Muscle of arm (tissue), 12 donors: Measurements from ENCODE around the gene GRIK4. TPM values are rescaled to one million over a fixed set of nuclear protein-coding genes. Genes with fewer than 3 reads are reported as not detected.

Source experiments
- DNase-seq: peaks from one replicate; pipeline ENCODE4 v3.0.0-alpha.2; 2013
- polyA plus RNA-seq, 12 donors: library from polyadenylated mRNA; unstranded; fragments of 120-200 nt; gene quantifications; one replicate each; pipeline ENCODE4 v1.2.1, GENCODE V29; 2013; ENCODE audit not compliant: insufficient read length in 12 of 12

The GRIK4 gene
- polyA plus RNA-seq, 12 donors: 0.21 to 2.0 (median 0.42) TPM; not detected in 2

- DNase-seq: peak; percentile 49
These were observed 36.5 kb downstream of the GRIK4 start for GRCh38 chr11:120547811-120548681.

- no peak for DNase-seq
These were observed 37.2 kb downstream of the GRIK4 start for GRCh38 chr11:120548682-120549209.

- no peak for DNase-seq
These were observed 37.8 kb downstream of the GRIK4 start for GRCh38 chr11:120549346-120549745.

- no peak for DNase-seq
These were observed 38.5 kb downstream of the GRIK4 start for GRCh38 chr11:120550007-120550406.

- DNase-seq: no peak
These were observed 39.6 kb downstream of the GRIK4 start for GRCh38 chr11:120551191-120551590.

- no peak for DNase-seq
These were observed 43.4 kb downstream of the GRIK4 start for GRCh38 chr11:120554766-120555432.

GRCh38 chr11:120555433-120555773 is 43.9 kb downstream of the GRIK4 start:
- DNase-seq: no peak

- no peak for DNase-seq
These were observed 45.2 kb downstream of the GRIK4 start for GRCh38 chr11:120556797-120557196.

- no peak for DNase-seq
These were observed 47.3 kb downstream of the GRIK4 start for GRCh38 chr11:120558744-120559431.

GRCh38 chr11:120561286-120561685 is 49.7 kb downstream of the GRIK4 start:
- no peak for DNase-seq

- peak; percentile 69 for DNase-seq
These were observed 51.4 kb downstream of the GRIK4 start for GRCh38 chr11:120562806-120563425.

GRCh38 chr11:120563703-120564572 is 52.4 kb downstream of the GRIK4 start:
- peak; percentile 66 for DNase-seq

- no peak for DNase-seq
These were observed 53.2 kb downstream of the GRIK4 start for GRCh38 chr11:120564573-120565311.

- no peak for DNase-seq
These were observed 54.1 kb downstream of the GRIK4 start for GRCh38 chr11:120565466-120566155.

GRCh38 chr11:120566176-120566575 is 54.6 kb downstream of the GRIK4 start:
- no peak for DNase-seq

GRCh38 chr11:120568572-120569307 is 57.2 kb downstream of the GRIK4 start:
- no peak for DNase-seq

GRCh38 chr11:120569861-120570260 is 58.3 kb downstream of the GRIK4 start:
- DNase-seq: no peak

GRCh38 chr11:120571476-120571875 is 59.9 kb downstream of the GRIK4 start:
- DNase-seq: no peak
